Neural progenitor cell (in vitro differentiated cells): ENCODE measurements around the gene CDS1. TPM values are rescaled to one million over a fixed set of nuclear protein-coding genes. Genes with fewer than 3 reads are reported as not detected.
"Not testable (repeated sequence)": the region's sequence is repeated elsewhere in the genome, so short reads cannot be mapped to it uniquely, and the experiment has no call there.

Experiments used
- DNase-seq: peaks from one replicate; pipeline ENCODE4 v3.0.0-alpha.2; 2016; ENCODE audit warnings: low spot score
- H2AFZ ChIP-seq: fragments of 200-600 bp; sonication (generic); replicated peaks from 2 replicates; pipeline ENCODE4 v1.6.1; 2016; ENCODE audit warnings: antibody characterized with exemption
- H3F3A ChIP-seq: fragments of 200-600 bp; sonication (generic); 2 replicates; pipeline ENCODE4 v1.6.1; 2016; ENCODE audit warnings: antibody characterized with exemption, low read depth
- H3K27ac ChIP-seq: fragments of 200-600 bp; sonication (generic); 2 replicates; pipeline ENCODE4 v1.5.1; 2016; ENCODE audit warnings: mild to moderate bottlenecking
- H3K27me3 ChIP-seq: fragments of 200-600 bp; sonication (generic); 2 replicates; pipeline ENCODE4 v1.6.1; 2016; ENCODE audit warnings: mild to moderate bottlenecking, moderate library complexity
- H3K36me3 ChIP-seq: fragments of 200-600 bp; sonication (generic); 2 replicates; pipeline ENCODE4 v1.5.1; 2016
- H3K4me1 ChIP-seq: fragments of 200-600 bp; sonication (generic); 2 replicates; pipeline ENCODE4 v1.6.1; 2016; ENCODE audit warnings: mixed run types
- H3K4me2 ChIP-seq: fragments of 200-600 bp; sonication (generic); 2 replicates; pipeline ENCODE4 v1.6.1; 2016
- H3K4me3 ChIP-seq: fragments of 200-600 bp; sonication (generic); 2 replicates; pipeline ENCODE4 v1.5.1; 2016
- H3K79me2 ChIP-seq: fragments of 200-600 bp; sonication (generic); 2 replicates; pipeline ENCODE4 v1.6.1; 2016; ENCODE audit warnings: low read depth
- H3K9ac ChIP-seq: fragments of 200-600 bp; sonication (generic); 2 replicates; pipeline ENCODE4 v1.6.1; 2016
- H3K9me3 ChIP-seq: fragments of 200-600 bp; sonication (generic); 2 replicates; pipeline ENCODE4 v1.5.1; 2016; ENCODE audit warnings: low read depth
- H4K20me1 ChIP-seq: fragments of 200-600 bp; sonication (generic); 2 replicates; pipeline ENCODE4 v1.6.1; 2016; ENCODE audit warnings: low read depth
- H3K27ac Mint-ChIP-seq: 3 replicates; pipeline ENCODE4 v1.8.0; 2021; ENCODE audit warnings: mixed read lengths
- H3K27me3 Mint-ChIP-seq: 2 replicates; pipeline ENCODE4 v1.8.0; 2022; ENCODE audit warnings: low read depth, mild to moderate bottlenecking, inconsistent platforms, moderate library complexity, mixed read lengths; ENCODE audit not compliant: insufficient read depth
- H3K36me3 Mint-ChIP-seq: 3 replicates; pipeline ENCODE4 v1.8.0; 2021; ENCODE audit warnings: mixed read lengths
- H3K4me1 Mint-ChIP-seq: 3 replicates; pipeline ENCODE4 v1.8.0; 2021; ENCODE audit warnings: mixed read lengths
- H3K4me3 Mint-ChIP-seq: 3 replicates; pipeline ENCODE4 v1.8.0; 2021; ENCODE audit warnings: mild to moderate bottlenecking, moderate library complexity, mixed read lengths
- H3K9me3 Mint-ChIP-seq: 3 replicates; pipeline ENCODE4 v1.8.0; 2020; ENCODE audit warnings: mixed read lengths
- EZH2 ChIP-seq: fragments of 200-600 bp; sonication (generic); IDR thresholded peaks from 2 replicates; pipeline ENCODE4 v1.6.1; 2017; ENCODE audit warnings: antibody characterized with exemption, mild to moderate bottlenecking, moderate library complexity
- EZH2phosphoT487 ChIP-seq: fragments of 200-600 bp; sonication (generic); IDR thresholded peaks from 2 replicates; pipeline ENCODE4 v1.6.1; 2017; ENCODE audit warnings: antibody characterized with exemption
- total RNA-seq: library from RNA; depleted of rRNA; stranded (reverse); fragments of >200 nt; gene quantifications from 2 replicates; pipeline ENCODE4 v1.2.3, GENCODE V29; 2015; ENCODE audit warnings: low replicate concordance
- TF ChIP-seq, protein P1 (sequence below): fragments of 200-600 bp; sonication (generic); IDR thresholded peaks from 2 replicates; pipeline ENCODE4 v1.5.1; 2017; ENCODE audit warnings: antibody characterized with exemption, mild to moderate bottlenecking

Gene CDS1
- total RNA-seq, 1 donor from 2014 or later = 2.8 TPM

DNA sequence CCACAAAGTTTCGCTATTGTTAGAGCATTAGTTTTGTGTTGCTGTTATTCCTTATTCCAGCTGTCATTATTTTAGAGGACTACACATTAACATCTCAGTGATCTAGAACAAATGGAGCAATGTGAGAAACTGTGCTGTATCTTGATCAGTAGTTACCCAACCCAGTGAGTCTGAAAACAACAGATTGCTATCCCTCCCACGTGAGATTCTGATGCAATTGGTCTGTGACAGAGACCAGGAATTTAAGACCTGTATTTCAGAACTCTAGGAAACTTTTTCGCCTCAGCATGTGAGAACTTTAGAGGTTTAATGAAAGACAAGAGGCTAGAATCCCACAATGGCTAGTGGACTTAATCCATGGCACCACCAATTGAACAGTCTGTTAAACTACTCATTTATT, 35.7 kb upstream of the CDS1 start:
- Mint-ChIP-seq H3K27me3 (peaks cover 2% of the 10 kb centered on the region), H3K36me3 (no peaks in the 10 kb centered on the region), H3K4me3 (no peak overlapping the region), H3K9me3 (no peaks in the 10 kb centered on the region), H3K27ac (no peak overlapping the region), H3K4me1 (no peaks in the 10 kb centered on the region)
- Histone ChIP-seq H3K4me2 (no peak overlapping the region), H3K79me2 (no peaks in the 10 kb centered on the region), H3K27me3 (no peaks in the 10 kb centered on the region), H3K4me1 (peaks cover 5% of the 10 kb centered on the region), H3K9me3 (no peaks in the 10 kb centered on the region), H3K9ac (no peak overlapping the region), H2AFZ (no peak overlapping the region), H4K20me1 (no peaks in the 10 kb centered on the region), H3K4me3 (no peak overlapping the region), H3F3A (no peaks in the 10 kb centered on the region), H3K36me3 (no peaks in the 10 kb centered on the region), H3K27ac (no peak overlapping the region)
- no peak for TF ChIP-seq EZH2phosphoT487
- TF ChIP-seq, protein P1, sequence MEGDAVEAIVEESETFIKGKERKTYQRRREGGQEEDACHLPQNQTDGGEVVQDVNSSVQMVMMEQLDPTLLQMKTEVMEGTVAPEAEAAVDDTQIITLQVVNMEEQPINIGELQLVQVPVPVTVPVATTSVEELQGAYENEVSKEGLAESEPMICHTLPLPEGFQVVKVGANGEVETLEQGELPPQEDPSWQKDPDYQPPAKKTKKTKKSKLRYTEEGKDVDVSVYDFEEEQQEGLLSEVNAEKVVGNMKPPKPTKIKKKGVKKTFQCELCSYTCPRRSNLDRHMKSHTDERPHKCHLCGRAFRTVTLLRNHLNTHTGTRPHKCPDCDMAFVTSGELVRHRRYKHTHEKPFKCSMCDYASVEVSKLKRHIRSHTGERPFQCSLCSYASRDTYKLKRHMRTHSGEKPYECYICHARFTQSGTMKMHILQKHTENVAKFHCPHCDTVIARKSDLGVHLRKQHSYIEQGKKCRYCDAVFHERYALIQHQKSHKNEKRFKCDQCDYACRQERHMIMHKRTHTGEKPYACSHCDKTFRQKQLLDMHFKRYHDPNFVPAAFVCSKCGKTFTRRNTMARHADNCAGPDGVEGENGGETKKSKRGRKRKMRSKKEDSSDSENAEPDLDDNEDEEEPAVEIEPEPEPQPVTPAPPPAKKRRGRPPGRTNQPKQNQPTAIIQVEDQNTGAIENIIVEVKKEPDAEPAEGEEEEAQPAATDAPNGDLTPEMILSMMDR = no peak
- TF ChIP-seq EZH2 = no peak
- no peak for DNase-seq

DNA sequence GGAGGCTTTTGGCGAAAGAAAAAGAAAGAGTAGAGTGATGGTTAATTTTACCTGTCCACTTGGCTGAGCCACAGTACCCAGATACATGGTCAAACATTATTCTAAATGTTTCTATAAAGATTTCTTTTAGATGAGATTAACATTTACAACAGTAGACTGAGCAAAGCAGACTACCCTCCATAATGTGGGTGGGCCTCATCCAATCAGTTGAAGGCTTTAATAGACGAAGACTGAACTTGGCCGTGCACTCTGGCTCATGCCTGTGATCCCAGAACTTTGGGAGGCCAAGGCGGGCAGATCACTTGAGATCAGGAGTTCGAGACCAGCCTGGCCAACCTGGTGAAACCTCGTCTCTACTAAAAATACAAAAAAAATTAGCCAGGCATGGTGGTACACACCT, 33.7 kb upstream of the CDS1 start:
- not testable (repeated sequence) for DNase-seq, H3K4me3 ChIP-seq, H3K9ac ChIP-seq, H3K9me3 Mint-ChIP-seq, H3K36me3 Mint-ChIP-seq, H3K79me2 ChIP-seq, H3K9me3 ChIP-seq, H3K27ac Mint-ChIP-seq, H3K27ac ChIP-seq, H3K27me3 Mint-ChIP-seq, H3K4me3 Mint-ChIP-seq, H3K4me1 ChIP-seq, H3K4me2 ChIP-seq, H4K20me1 ChIP-seq, H3F3A ChIP-seq, H2AFZ ChIP-seq, H3K36me3 ChIP-seq, H3K27me3 ChIP-seq, H3K4me1 Mint-ChIP-seq

DNA sequence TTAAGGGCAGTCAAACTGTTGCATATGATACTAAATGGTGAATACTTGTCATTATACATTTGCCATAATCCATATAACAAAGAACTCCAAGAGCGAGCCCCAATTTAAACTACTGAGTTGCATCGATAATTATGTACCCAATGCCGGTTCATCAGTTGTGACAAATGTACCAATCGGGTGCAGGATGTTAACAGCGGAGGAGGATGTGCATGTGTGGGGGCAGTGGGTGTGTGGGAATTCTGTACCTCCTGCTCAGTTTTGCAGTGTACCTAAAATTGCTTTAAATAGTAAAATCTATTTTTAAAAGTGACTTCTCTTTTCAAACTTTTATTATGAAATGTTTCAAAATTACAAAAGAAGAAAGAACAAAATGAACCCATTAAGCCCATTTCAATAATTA, 20.8 kb upstream of the CDS1 start:
- no peak overlapping the region for H3K27ac ChIP-seq
- no peaks in the 10 kb centered on the region for H3K36me3 ChIP-seq
- H3K36me3 Mint-ChIP-seq = no peaks in the 10 kb centered on the region
- DNase-seq = no peak
- H3K9me3 Mint-ChIP-seq = no peaks in the 10 kb centered on the region
- no peaks in the 10 kb centered on the region for H3K27me3 ChIP-seq
- H3K4me3 Mint-ChIP-seq = no peak overlapping the region
- no peak overlapping the region for H3K4me2 ChIP-seq
- no peaks in the 10 kb centered on the region for H3K79me2 ChIP-seq
- no peak overlapping the region for H3K27ac Mint-ChIP-seq
- no peak overlapping the region for H3K4me3 ChIP-seq
- H4K20me1 ChIP-seq = no peaks in the 10 kb centered on the region
- H3K9ac ChIP-seq = no peak overlapping the region
- no peaks in the 10 kb centered on the region for H3F3A ChIP-seq
- no peaks in the 10 kb centered on the region for H3K9me3 ChIP-seq
- no peak overlapping the region for H2AFZ ChIP-seq
- no peaks in the 10 kb centered on the region for H3K4me1 Mint-ChIP-seq
- TF ChIP-seq EZH2 (no peak), EZH2phosphoT487 (no peak)
- TF ChIP-seq, protein P1 = no peak
- H3K4me1 ChIP-seq = peaks cover 15% of the 10 kb centered on the region
- H3K27me3 Mint-ChIP-seq = no peaks in the 10 kb centered on the region

DNA sequence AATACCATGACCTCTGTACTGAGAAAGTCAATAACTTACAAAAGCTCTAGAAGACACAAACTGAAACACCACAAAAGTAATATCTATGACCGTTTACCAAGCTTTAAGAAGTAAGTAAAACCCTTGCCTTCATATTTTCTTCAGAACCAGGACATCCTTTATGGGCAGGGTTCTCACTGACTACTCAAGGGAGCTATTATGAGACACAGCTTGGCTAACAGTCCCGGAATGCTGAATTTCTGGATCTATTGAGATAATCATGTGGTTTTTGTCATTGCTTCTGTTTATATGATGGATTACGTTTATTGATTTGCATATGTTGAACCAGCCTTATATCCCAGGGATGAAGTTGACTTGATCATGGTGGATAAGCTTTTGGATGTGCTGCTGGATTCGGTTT, 19.9 kb upstream of the CDS1 start:
- Histone ChIP-seq H3K27me3 (no peaks in the 10 kb centered on the region), H3K9ac (no peak overlapping the region), H3K9me3 (no peaks in the 10 kb centered on the region), H3K4me3 (no peak overlapping the region), H3F3A (no peaks in the 10 kb centered on the region), H3K4me1 (peaks cover 15% of the 10 kb centered on the region), H3K36me3 (no peaks in the 10 kb centered on the region), H3K4me2 (no peak overlapping the region), H4K20me1 (no peaks in the 10 kb centered on the region), H3K79me2 (no peaks in the 10 kb centered on the region), H3K27ac (no peak overlapping the region), H2AFZ (no peak overlapping the region)
- TF ChIP-seq, protein P1 = no peak
- TF ChIP-seq EZH2 (no peak), EZH2phosphoT487 (no peak)
- Mint-ChIP-seq H3K4me1 (no peaks in the 10 kb centered on the region), H3K9me3 (no peaks in the 10 kb centered on the region), H3K36me3 (no peaks in the 10 kb centered on the region), H3K27me3 (no peaks in the 10 kb centered on the region), H3K27ac (no peak overlapping the region), H3K4me3 (no peak overlapping the region)
- DNase-seq = no peak
